Effector CD8-positive, alpha-beta T cell (primary cell): ENCODE measurements around the gene INHA.

Experiments
- DNase-seq: peaks from one replicate; lab custom pipeline; 2025; lab: John Stamatoyannopoulos, UW

INHA gene

GRCh38 chr2:219559156-219559915 lies 12.8 kb upstream of the INHA start:
- DNase-seq = no peak

GRCh38 chr2:219560037-219560892 lies 11.8 kb upstream of the INHA start:
- DNase-seq = peak; percentile 9

GRCh38 chr2:219560893-219561178 lies 11.3 kb upstream of the INHA start:
- DNase-seq = no peak

GRCh38 chr2:219561179-219562048 lies 10.7 kb upstream of the INHA start:
- no peak for DNase-seq

- DNase-seq = no peak
Observed at GRCh38 chr2:219562049-219563020, 9.8 kb upstream of the INHA start.

GRCh38 chr2:219563271-219563928 lies 8.7 kb upstream of the INHA start:
- no peak for DNase-seq

GRCh38 chr2:219565130-219566080 lies 6.7 kb upstream of the INHA start:
- DNase-seq = no peak

- no peak for DNase-seq
Observed at GRCh38 chr2:219566640-219567039, 5.5 kb upstream of the INHA start.

- no peak for DNase-seq
Observed at GRCh38 chr2:219567131-219567530, 5.0 kb upstream of the INHA start.

GRCh38 chr2:219567791-219568361 lies 4.2 kb upstream of the INHA start:
- DNase-seq = no peak

GRCh38 chr2:219569041-219569440 lies 3.1 kb upstream of the INHA start:
- DNase-seq = no peak

GRCh38 chr2:219569635-219570034 lies 2.5 kb upstream of the INHA start:
- no peak for DNase-seq

GRCh38 chr2:219570194-219570923 lies 1.8 kb upstream of the INHA start:
- DNase-seq = no peak

GRCh38 chr2:219570924-219571310 lies 1.2 kb upstream of the INHA start:
- no peak for DNase-seq

GRCh38 chr2:219571311-219572236 lies 536 bp upstream of the INHA start, which contains the start of gene OBSL1:
Gene OBSL1 (minus strand): TSS chr2:219571539. CDS start chr2:219571232, 307 bp downstream.
- DNase-seq = no peak

GRCh38 chr2:219573166-219573565 lies 1.1 kb downstream of the INHA start:
- no peak for DNase-seq
